GM12878 (cell line): ENCODE measurements around the gene GPR6. TPM values are rescaled to one million over a fixed set of nuclear protein-coding genes. Genes with fewer than 3 reads are reported as not detected.

Experiments
- ATAC-seq: fragments of 200-7000 bp; cut with Tn5 transposase; 3 replicates; pipeline ENCODE4 v1.9.1; 2020; ENCODE audit warnings: mild to moderate bottlenecking, moderate library complexity
- BruUV-seq: library from RNA; stranded (reverse); fragments of 400-500 nt; replicated peaks from 2 replicates; lab custom pipeline; 2021; lab: Mats Ljungman, UMichigan
- CTCF ChIA-PET: fragments of 300-600 bp; sonication (Branson Sonifier 250); formaldehyde crosslinking; extraction: SDS; loops from one replicate; lab custom pipeline; 2021; ENCODE audit warnings: inconsistent platforms; lab: Yijun Ruan, JAX
- POLR2A ChIA-PET: fragments of 350-600 bp; formaldehyde crosslinking; extraction: SDS; loops from one replicate; lab custom pipeline; 2021; ENCODE audit warnings: inconsistent platforms; lab: Charles Lee
- RAD21 ChIA-PET: fragments of 300-600 bp; sonication (Branson Sonifier 250); formaldehyde crosslinking; loops from one replicate; lab custom pipeline; 2023; ENCODE audit warnings: antibody characterized with exemption; ENCODE audit not compliant: unreplicated experiment; lab: Charles Lee
- SMC1A ChIA-PET: fragments of 300-600 bp; sonication (Branson Sonifier 250); formaldehyde crosslinking; loops from one replicate; lab custom pipeline; 2023; ENCODE audit not compliant: unreplicated experiment, uncharacterized antibody; lab: Charles Lee
- DNase-seq: peaks from one replicate; pipeline ENCODE4 v3.0.0-alpha.2; 2011; ENCODE audit warnings: low read depth, low spot score
- FAIRE-seq: peaks from 3 replicates; lab custom pipeline; 2011; peaks lifted over from hg19 to GRCh38; lab: Jason Lieb, UNC
- H2AFZ ChIP-seq: 2 replicates; pipeline ENCODE4 v1.6.0; 2011; ENCODE audit warnings: low read depth, low read length, control low read depth; ENCODE audit not compliant: control insufficient read depth
- H3K27ac ChIP-seq: 2 replicates; pipeline ENCODE4 v1.5.1; 2011; ENCODE audit warnings: control low read depth; ENCODE audit not compliant: control insufficient read depth, insufficient read depth
- H3K27me3 ChIP-seq, 2 experiments: replicated peaks in 1 of 2; 2 replicates each; pipeline versions ENCODE4 v1.6.0 to v1.6.1; 2011; ENCODE audit warnings: low read length in 1 of 2; ENCODE audit not compliant: control insufficient read depth in 2 of 2, insufficient read depth in 2 of 2
- H3K36me3 ChIP-seq, 2 experiments: 2 replicates each; pipeline ENCODE4 v1.5.1; 2011; ENCODE audit warnings: low read length in 1 of 2; ENCODE audit not compliant: control insufficient read depth in 2 of 2, insufficient read depth in 2 of 2
- H3K4me1 ChIP-seq: 2 replicates; pipeline ENCODE4 v1.6.1; 2011; ENCODE audit warnings: mild to moderate bottlenecking, low read length, moderate library complexity, mixed read lengths; ENCODE audit not compliant: control insufficient read depth, insufficient read depth
- H3K4me2 ChIP-seq: 2 replicates; pipeline ENCODE4 v1.6.0; 2011; ENCODE audit warnings: control low read depth; ENCODE audit not compliant: control insufficient read depth, insufficient read depth
- H3K4me3 ChIP-seq: fragments of 200-600 bp; sonication (generic); 2 replicates; pipeline ENCODE4 v1.5.1; 2016
- H3K79me2 ChIP-seq: 2 replicates; pipeline ENCODE4 v1.6.0; 2011; ENCODE audit warnings: low read length; ENCODE audit not compliant: control insufficient read depth, insufficient read depth
- H3K9ac ChIP-seq: 2 replicates; pipeline ENCODE4 v1.8.0; 2011; ENCODE audit warnings: low read length, control low read depth, mixed read lengths; ENCODE audit not compliant: control insufficient read depth, insufficient read depth
- H3K9me3 ChIP-seq: replicated peaks from 3 replicates; pipeline ENCODE4 v1.5.1; 2011; ENCODE audit warnings: mild to moderate bottlenecking, low read length; ENCODE audit not compliant: control insufficient read depth, insufficient read depth
- H4K20me1 ChIP-seq: 2 replicates; pipeline ENCODE4 v1.6.0; 2011; ENCODE audit not compliant: control insufficient read depth, insufficient read depth
- CBX5 ChIP-seq: sonication (generic); IDR thresholded peaks from 2 replicates; pipeline ENCODE4 v1.6.1; 2016; ENCODE audit warnings: low read depth, moderate library complexity, mild to moderate bottlenecking, inconsistent platforms
- ETV6 ChIP-seq, 2 experiments: fragments of 450-650 bp in 1 of 2; IDR thresholded peaks in 1 of 2; conservative IDR thresholded peaks in 1 of 2; 2 replicates each; pipeline ENCODE4 v1.6.1; 2014; ENCODE audit warnings: antibody characterized with exemption in 1 of 2, borderline replicate concordance in 1 of 2, low read depth in 1 of 2, mild to moderate bottlenecking in 1 of 2, moderate library complexity in 1 of 2
- MEF2A ChIP-seq: IDR thresholded peaks from 2 replicates; pipeline ENCODE4 v1.6.1; 2011; ENCODE audit warnings: low read depth, mild to moderate bottlenecking, low read length, moderate library complexity; ENCODE audit not compliant: insufficient read depth
- NR2C1 ChIP-seq: fragments of 450-650 bp; IDR thresholded peaks from 2 replicates; pipeline ENCODE4 v1.6.1; 2017; ENCODE audit warnings: antibody characterized with exemption, mild to moderate bottlenecking, moderate library complexity
- SP1 ChIP-seq: IDR thresholded peaks from one replicate; pipeline ENCODE4 v1.6.1; 2011; ENCODE audit warnings: low read depth, low read length
- SPI1 ChIP-seq: IDR thresholded peaks from 2 replicates; pipeline ENCODE4 v1.6.1; 2011; ENCODE audit warnings: low read depth, mild to moderate bottlenecking, low read length, moderate library complexity, borderline replicate concordance; ENCODE audit not compliant: insufficient read depth
- ZNF217 ChIP-seq: fragments of 450-650 bp; IDR thresholded peaks from 2 replicates; pipeline ENCODE4 v1.6.1; 2017; ENCODE audit warnings: antibody characterized with exemption, mild to moderate bottlenecking
- ZNF384 ChIP-seq: IDR thresholded peaks from 2 replicates; pipeline ENCODE4 v1.6.1; 2012; ENCODE audit warnings: low read depth, mild to moderate bottlenecking, low read length, improper control_type of control experiment, borderline replicate concordance
- WGBS: methylation state at CpG from one replicate; pipeline ENCODE4 v1.1.6; 2016; ENCODE audit warnings: low lambda C conversion rate; ENCODE audit not compliant: insufficient replicate concordance, insufficient coverage; ENCODE audit errors: missing lambda C conversion rate; 5-methylcytosine and 5-hydroxymethylcytosine counted together
- in situ Hi-C: fragments of 300-500 bp; cut with MboI; formaldehyde crosslinking; loops from 9 replicates; pipeline ENCODE4 v1.14.3; 2018; ENCODE audit warnings: mixed read lengths
- intact Hi-C: fragments of 100-400 bp; cut with micrococcal nuclease; formaldehyde crosslinking; loops from one replicate; pipeline ENCODE4 v1.14.2; 2022; ENCODE audit not compliant: unreplicated experiment
- polyA plus RNA-seq, 11 experiments: library from polyadenylated mRNA; depleted of rRNA in 4 of 11; unstranded in 6 of 11; stranded (reverse) in 5 of 11; fragments of >200 nt; fragmentation: Nextera tagmentation in 4 of 11; fragmentation: Illumina TruSeq in 1 of 11; extraction: Ambion mirVana in 4 of 11; extraction: Trizol in 1 of 11; gene quantifications; 1 replicate in 1 of 11; 2 replicates in 10 of 11; pipeline versions ENCODE4 v1.2.1 to v1.2.3, GENCODE V29; 2011 to 2016; ENCODE audit warnings: inconsistent platforms in 2 of 11, missing spikeins in 2 of 11, low read depth in 1 of 11
- total RNA-seq, 4 experiments: library from RNA; depleted of rRNA in 3 of 4; stranded (reverse); fragments of >200 nt in 3 of 4; fragmentation: Illumina TruSeq in 1 of 4; extraction: Trizol in 1 of 4; gene quantifications; 2 replicates each; pipeline versions ENCODE4 v1.2.1 to v1.2.3, GENCODE V29; 2013 to 2021
- TF ChIP-seq, protein P1 (sequence below): IDR thresholded peaks from 2 replicates; pipeline ENCODE4 v1.6.1; 2012; ENCODE audit warnings: mild to moderate bottlenecking, low read depth, low read length
- TF ChIP-seq, protein P2 (sequence below): fragments of 150-350 bp; IDR thresholded peaks from 2 replicates; pipeline ENCODE4 v1.6.1; 2016; ENCODE audit warnings: low read depth, low read length
- TF ChIP-seq, protein P3 (sequence below): fragments of 450-650 bp; formaldehyde crosslinking; IDR thresholded peaks from 2 replicates; pipeline ENCODE4 v1.5.0; 2022; ENCODE audit warnings: mild to moderate bottlenecking, missing genetic modification characterization

Gene GPR6
- total and polyA plus RNA-seq, 10 of the 15 experiments (the other 5 are each of a cell fraction or from before 2014, with no cell fraction given) = not detected

DNA sequence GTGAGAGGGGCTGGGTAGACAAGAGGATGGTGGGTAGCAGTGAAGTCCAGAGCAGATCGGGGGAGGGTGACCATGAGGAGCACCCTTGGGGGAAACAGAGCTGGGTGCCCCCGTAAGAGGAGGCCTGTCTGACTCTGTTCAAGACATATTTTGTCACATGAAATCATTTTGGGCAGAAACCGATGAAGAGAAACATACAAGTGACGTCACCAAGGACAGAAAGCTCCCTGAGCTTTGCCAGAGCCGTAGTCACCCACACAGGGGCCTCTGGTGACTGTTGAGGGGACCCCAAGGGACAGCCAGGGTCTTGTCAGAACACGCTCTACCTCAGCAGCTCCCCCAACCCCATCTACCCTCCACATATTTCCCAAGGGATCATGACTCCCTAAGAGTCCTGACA, 39.2 kb downstream of the GPR6 start (continued):
- TF ChIP-seq, protein P1, sequence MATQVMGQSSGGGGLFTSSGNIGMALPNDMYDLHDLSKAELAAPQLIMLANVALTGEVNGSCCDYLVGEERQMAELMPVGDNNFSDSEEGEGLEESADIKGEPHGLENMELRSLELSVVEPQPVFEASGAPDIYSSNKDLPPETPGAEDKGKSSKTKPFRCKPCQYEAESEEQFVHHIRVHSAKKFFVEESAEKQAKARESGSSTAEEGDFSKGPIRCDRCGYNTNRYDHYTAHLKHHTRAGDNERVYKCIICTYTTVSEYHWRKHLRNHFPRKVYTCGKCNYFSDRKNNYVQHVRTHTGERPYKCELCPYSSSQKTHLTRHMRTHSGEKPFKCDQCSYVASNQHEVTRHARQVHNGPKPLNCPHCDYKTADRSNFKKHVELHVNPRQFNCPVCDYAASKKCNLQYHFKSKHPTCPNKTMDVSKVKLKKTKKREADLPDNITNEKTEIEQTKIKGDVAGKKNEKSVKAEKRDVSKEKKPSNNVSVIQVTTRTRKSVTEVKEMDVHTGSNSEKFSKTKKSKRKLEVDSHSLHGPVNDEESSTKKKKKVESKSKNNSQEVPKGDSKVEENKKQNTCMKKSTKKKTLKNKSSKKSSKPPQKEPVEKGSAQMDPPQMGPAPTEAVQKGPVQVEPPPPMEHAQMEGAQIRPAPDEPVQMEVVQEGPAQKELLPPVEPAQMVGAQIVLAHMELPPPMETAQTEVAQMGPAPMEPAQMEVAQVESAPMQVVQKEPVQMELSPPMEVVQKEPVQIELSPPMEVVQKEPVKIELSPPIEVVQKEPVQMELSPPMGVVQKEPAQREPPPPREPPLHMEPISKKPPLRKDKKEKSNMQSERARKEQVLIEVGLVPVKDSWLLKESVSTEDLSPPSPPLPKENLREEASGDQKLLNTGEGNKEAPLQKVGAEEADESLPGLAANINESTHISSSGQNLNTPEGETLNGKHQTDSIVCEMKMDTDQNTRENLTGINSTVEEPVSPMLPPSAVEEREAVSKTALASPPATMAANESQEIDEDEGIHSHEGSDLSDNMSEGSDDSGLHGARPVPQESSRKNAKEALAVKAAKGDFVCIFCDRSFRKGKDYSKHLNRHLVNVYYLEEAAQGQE = no peak
- TF ChIP-seq, protein P2, sequence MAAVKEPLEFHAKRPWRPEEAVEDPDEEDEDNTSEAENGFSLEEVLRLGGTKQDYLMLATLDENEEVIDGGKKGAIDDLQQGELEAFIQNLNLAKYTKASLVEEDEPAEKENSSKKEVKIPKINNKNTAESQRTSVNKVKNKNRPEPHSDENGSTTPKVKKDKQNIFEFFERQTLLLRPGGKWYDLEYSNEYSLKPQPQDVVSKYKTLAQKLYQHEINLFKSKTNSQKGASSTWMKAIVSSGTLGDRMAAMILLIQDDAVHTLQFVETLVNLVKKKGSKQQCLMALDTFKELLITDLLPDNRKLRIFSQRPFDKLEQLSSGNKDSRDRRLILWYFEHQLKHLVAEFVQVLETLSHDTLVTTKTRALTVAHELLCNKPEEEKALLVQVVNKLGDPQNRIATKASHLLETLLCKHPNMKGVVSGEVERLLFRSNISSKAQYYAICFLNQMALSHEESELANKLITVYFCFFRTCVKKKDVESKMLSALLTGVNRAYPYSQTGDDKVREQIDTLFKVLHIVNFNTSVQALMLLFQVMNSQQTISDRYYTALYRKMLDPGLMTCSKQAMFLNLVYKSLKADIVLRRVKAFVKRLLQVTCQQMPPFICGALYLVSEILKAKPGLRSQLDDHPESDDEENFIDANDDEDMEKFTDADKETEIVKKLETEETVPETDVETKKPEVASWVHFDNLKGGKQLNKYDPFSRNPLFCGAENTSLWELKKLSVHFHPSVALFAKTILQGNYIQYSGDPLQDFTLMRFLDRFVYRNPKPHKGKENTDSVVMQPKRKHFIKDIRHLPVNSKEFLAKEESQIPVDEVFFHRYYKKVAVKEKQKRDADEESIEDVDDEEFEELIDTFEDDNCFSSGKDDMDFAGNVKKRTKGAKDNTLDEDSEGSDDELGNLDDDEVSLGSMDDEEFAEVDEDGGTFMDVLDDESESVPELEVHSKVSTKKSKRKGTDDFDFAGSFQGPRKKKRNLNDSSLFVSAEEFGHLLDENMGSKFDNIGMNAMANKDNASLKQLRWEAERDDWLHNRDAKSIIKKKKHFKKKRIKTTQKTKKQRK = no peak
- TF ChIP-seq ETV6 (conservative IDR thresholded peaks at IDR 0.05 in 1 of 2, IDR thresholded peaks at IDR 0.05 in 1 of 2; ENCODE audit: borderline replicate concordance in 1 of 2, low read depth in 1 of 2) (no peak), CBX5 (no peak)

DNA sequence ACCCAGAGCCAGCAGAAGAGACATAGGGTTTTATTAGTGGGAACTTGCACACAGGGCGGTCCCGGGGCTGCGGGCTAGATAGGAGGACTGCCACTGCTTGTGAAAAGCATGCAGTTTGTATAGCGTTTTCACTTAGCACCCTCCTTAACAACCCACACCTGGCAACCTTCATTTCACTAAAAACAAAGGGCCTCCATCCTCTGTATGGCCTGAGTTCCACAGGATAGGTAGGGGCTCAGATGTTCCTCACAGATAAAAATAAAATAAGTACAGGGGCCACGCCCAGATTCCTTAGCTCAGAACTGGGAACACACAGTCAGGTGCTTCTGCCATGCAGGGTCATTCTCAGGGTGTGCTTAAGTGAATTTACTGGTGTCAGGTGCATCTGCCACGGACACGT, 39.8 kb downstream of the GPR6 start:
- H3K4me2 ChIP-seq = no peak overlapping the region
- no peak for ATAC-seq
- 11% methylated on average over 7 of the region's 7 CpGs for WGBS
- no peak overlapping the region for H3K9ac ChIP-seq
- H3K4me1 ChIP-seq = no peaks in the 10 kb centered on the region; the same call in 1 of the 2 replicates
- in situ Hi-C loops = no loop called here
- H3K36me3 ChIP-seq = no peaks in the 10 kb centered on the region
- SMC1A ChIA-PET = no interaction called here
- RAD21 ChIA-PET = no interaction called here
- H3K27me3 ChIP-seq = no peaks in the 10 kb centered on the region; a peak in 1 of 4 replicates
- CTCF ChIA-PET = no interaction called here
- H3K4me3 ChIP-seq = no peak overlapping the region
- intact Hi-C loops = no loop called here
- no peak for FAIRE-seq
- H3K27ac ChIP-seq = no peak overlapping the region
- POLR2A ChIA-PET = interaction anchor here (0.5 kb wide), 1 partner anchor 391 kb away, joined by 4 read pairs; no protein-coding TSS in a partner anchor
- no peaks in the 10 kb centered on the region for H3K9me3 ChIP-seq
- no TSS peak for BruUV-seq
- DNase-seq = no peak
- H3K79me2 ChIP-seq = no peaks in the 10 kb centered on the region
- H2AFZ ChIP-seq = no peak overlapping the region
- no peaks in the 10 kb centered on the region for H4K20me1 ChIP-seq
- no peak for TF ChIP-seq SPI1
- no peak for TF ChIP-seq ZNF217
- no peak for TF ChIP-seq MEF2A
- TF ChIP-seq NR2C1 = no peak
- no peak for TF ChIP-seq SP1
- TF ChIP-seq, protein P3, sequence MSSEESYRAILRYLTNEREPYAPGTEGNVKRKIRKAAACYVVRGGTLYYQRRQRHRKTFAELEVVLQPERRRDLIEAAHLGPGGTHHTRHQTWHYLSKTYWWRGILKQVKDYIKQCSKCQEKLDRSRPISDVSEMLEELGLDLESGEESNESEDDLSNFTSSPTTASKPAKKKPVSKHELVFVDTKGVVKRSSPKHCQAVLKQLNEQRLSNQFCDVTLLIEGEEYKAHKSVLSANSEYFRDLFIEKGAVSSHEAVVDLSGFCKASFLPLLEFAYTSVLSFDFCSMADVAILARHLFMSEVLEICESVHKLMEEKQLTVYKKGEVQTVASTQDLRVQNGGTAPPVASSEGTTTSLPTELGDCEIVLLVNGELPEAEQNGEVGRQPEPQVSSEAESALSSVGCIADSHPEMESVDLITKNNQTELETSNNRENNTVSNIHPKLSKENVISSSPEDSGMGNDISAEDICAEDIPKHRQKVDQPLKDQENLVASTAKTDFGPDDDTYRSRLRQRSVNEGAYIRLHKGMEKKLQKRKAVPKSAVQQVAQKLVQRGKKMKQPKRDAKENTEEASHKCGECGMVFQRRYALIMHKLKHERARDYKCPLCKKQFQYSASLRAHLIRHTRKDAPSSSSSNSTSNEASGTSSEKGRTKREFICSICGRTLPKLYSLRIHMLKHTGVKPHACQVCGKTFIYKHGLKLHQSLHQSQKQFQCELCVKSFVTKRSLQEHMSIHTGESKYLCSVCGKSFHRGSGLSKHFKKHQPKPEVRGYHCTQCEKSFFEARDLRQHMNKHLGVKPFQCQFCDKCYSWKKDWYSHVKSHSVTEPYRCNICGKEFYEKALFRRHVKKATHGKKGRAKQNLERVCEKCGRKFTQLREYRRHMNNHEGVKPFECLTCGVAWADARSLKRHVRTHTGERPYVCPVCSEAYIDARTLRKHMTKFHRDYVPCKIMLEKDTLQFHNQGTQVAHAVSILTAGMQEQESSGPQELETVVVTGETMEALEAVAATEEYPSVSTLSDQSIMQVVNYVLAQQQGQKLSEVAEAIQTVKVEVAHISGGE (CRISPR knock-in tag) = no peak
- TF ChIP-seq ZNF384 = no peak
